K562 (cell line): ENCODE measurements around the gene TRMT2A. TPM values are rescaled to one million over a fixed set of nuclear protein-coding genes. Genes with fewer than 3 reads are reported as not detected.
A peak's percentile ranks its signal among the peaks of the same experiment; 100 is the strongest.

Experiments used
- BRF1 ChIP-seq: IDR thresholded peaks from 3 replicates; pipeline ENCODE4 v1.6.1; 2011; ENCODE audit warnings: borderline replicate concordance, mild to moderate bottlenecking; ENCODE audit not compliant: insufficient read length; ENCODE audit errors: extremely low read depth
- EHMT2 ChIP-seq: fragments of 450-650 bp; IDR thresholded peaks from 2 replicates; pipeline ENCODE4 v1.6.1; 2018; ENCODE audit warnings: antibody characterized with exemption
- HOMEZ ChIP-seq: fragments of 250-450 bp; sonication (Bioruptor Pico); IDR thresholded peaks from 2 replicates; pipeline ENCODE4 v1.4.0; 2020; ENCODE audit warnings: mild to moderate bottlenecking, moderate library complexity
- MED1 ChIP-seq: sonication (generic); formaldehyde crosslinking; IDR thresholded peaks from 2 replicates; pipeline ENCODE4 v1.8.1; 2023; ENCODE audit warnings: missing genetic modification reagents, borderline replicate concordance
- MYBL2 ChIP-seq, 2 experiments: fragments of 450-650 bp in 1 of 2; sonication (generic) in 1 of 2; formaldehyde crosslinking in 1 of 2; IDR thresholded peaks; 2 replicates each; pipeline versions ENCODE4 v1.6.1 to v1.8.1; 2017 to 2022; ENCODE audit warnings: borderline replicate concordance in 1 of 2, inconsistent platforms in 1 of 2, low read depth in 1 of 2, mild to moderate bottlenecking in 1 of 2, missing genetic modification reagents in 1 of 2, moderate library complexity in 1 of 2
- NCOA1 ChIP-seq: fragments of 450-650 bp; IDR thresholded peaks from 2 replicates; pipeline ENCODE4 v1.6.1; 2016; ENCODE audit warnings: low read depth
- POLR2H ChIP-seq: IDR thresholded peaks from 2 replicates; pipeline ENCODE4 v1.6.1; 2016; ENCODE audit warnings: missing genetic modification characterization, low read depth, mild to moderate bottlenecking, control low read depth, missing compliant biosample characterization, moderate library complexity
- RFX1 ChIP-seq: fragments of 450-650 bp; IDR thresholded peaks from 2 replicates; pipeline ENCODE4 v1.6.1; 2016; ENCODE audit warnings: mild to moderate bottlenecking, moderate library complexity
- STAG1 ChIP-seq: sonication (generic); formaldehyde crosslinking; IDR thresholded peaks from 2 replicates; pipeline ENCODE4 v1.5.0; 2020; ENCODE audit warnings: missing genetic modification reagents, borderline replicate concordance
- polyA plus RNA-seq, 8 experiments: library from polyadenylated mRNA; depleted of rRNA in 4 of 8; stranded (reverse) in 5 of 8; unstranded in 3 of 8; fragments of >200 nt; fragmentation: Nextera tagmentation in 2 of 8; fragmentation: Illumina TruSeq in 1 of 8; extraction: Ambion mirVana in 2 of 8; extraction: Trizol in 1 of 8; gene quantifications; 2 replicates each; pipeline versions ENCODE4 v1.2.1 to v1.2.3, GENCODE V29; 2011 to 2014; ENCODE audit warnings: inconsistent platforms in 1 of 8, missing spikeins in 1 of 8
- total RNA-seq, 7 experiments: library from RNA; depleted of rRNA in 6 of 7; stranded (reverse); fragments of >200 nt in 6 of 7; fragmentation: Illumina TruSeq in 2 of 7; extraction: Trizol in 2 of 7; gene quantifications; 2 replicates each; pipeline versions ENCODE4 v1.2.1 to v1.2.3, GENCODE V29; 2011 to 2021; ENCODE audit warnings: low replicate concordance in 1 of 7
- TF ChIP-seq, protein P1 (sequence below): IDR thresholded peaks from 2 replicates; pipeline ENCODE4 v1.6.1; 2012; ENCODE audit warnings: low read depth, low read length, improper control_type of control experiment, borderline replicate concordance
- TF ChIP-seq, protein P2 (sequence below): fragments of 450-650 bp; formaldehyde crosslinking; IDR thresholded peaks from 2 replicates; pipeline ENCODE4 v1.4.0; 2020; ENCODE audit warnings: mild to moderate bottlenecking, moderate library complexity
- TF ChIP-seq, protein P3 (sequence below), 2 experiments: fragments of 450-650 bp in 1 of 2; sonication (generic) in 1 of 2; formaldehyde crosslinking in 1 of 2; IDR thresholded peaks; 2 replicates each; pipeline versions ENCODE4 v1.7.1 to v1.9.0; 2016 to 2022; ENCODE audit warnings: inconsistent platforms in 1 of 2, mild to moderate bottlenecking in 1 of 2, missing genetic modification reagents in 1 of 2

Gene TRMT2A
- total and polyA plus RNA-seq, 9 of the 15 experiments (the other 6 are each of a cell fraction or from before 2014, with no cell fraction given), result 1.6 to 265 (median 140) TPM

DNA sequence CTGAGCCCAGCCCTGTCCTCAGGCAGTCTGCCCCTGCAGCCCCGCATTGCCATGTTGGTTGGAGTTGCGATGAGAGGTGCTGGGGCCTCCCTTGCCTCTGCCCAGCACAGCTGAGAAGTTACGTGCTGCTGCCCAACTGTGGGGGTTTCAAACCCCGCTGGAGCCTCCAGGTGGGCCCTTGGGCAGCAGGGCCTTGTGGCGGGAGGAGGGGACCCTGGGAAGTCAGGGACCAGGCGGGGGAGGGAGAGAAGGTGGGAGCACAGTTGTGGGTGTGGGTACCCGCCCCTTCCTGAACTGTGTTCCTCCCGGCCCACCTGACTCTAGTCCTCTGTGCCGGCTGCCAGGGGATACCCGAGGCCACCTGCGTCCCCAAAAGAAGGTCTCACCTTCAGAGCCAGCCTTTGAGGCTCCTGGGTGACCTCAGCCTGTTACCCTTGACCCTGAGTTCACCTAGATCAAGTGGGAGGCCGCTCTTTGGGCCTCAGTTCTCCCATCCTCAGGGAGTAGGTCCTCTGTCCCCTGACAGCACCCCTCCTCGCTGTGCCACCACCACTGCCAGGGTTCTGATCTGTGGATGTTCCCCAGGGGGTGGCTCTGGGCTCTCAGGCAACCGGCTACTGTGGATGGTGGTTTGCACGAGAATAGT, 41.5 kb upstream of the TRMT2A start (continued):
- TF ChIP-seq MED1 (CRISPR knock-in tag) (0 out of 2 replicates have a peak, but pooled peaks have one; percentile 66), POLR2H (tag) (no peak), MYBL2 (IDR thresholded peaks at IDR 0.05; ENCODE audit: low read depth) (no peak), MYBL2 (CRISPR knock-in tag; IDR thresholded peaks at IDR 0.05; ENCODE audit: borderline replicate concordance) (no peak), HOMEZ (no peak), RFX1 (no peak), EHMT2 (no peak), BRF1 (no peak), STAG1 (CRISPR knock-in tag) (peak; percentile 51; the same call in 1 of the 2 replicates), NCOA1 (no peak)
- TF ChIP-seq, protein P1, sequence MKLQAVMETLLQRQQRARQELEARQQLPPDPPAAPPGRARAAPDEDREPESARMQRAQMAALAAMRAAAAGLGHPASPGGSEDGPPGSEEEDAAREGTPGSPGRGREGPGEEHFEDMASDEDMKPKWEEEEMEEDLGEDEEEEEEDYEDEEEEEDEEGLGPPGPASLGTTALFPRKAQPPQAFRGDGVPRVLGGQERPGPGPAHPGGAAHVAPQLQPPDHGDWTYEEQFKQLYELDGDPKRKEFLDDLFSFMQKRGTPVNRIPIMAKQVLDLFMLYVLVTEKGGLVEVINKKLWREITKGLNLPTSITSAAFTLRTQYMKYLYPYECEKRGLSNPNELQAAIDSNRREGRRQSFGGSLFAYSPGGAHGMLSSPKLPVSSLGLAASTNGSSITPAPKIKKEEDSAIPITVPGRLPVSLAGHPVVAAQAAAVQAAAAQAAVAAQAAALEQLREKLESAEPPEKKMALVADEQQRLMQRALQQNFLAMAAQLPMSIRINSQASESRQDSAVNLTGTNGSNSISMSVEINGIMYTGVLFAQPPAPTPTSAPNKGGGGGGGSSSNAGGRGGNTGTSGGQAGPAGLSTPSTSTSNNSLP, result no peak
- TF ChIP-seq, protein P2, sequence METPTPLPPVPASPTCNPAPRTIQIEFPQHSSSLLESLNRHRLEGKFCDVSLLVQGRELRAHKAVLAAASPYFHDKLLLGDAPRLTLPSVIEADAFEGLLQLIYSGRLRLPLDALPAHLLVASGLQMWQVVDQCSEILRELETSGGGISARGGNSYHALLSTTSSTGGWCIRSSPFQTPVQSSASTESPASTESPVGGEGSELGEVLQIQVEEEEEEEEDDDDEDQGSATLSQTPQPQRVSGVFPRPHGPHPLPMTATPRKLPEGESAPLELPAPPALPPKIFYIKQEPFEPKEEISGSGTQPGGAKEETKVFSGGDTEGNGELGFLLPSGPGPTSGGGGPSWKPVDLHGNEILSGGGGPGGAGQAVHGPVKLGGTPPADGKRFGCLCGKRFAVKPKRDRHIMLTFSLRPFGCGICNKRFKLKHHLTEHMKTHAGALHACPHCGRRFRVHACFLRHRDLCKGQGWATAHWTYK (CRISPR knock-in tag), result no peak
- TF ChIP-seq, protein P3, sequence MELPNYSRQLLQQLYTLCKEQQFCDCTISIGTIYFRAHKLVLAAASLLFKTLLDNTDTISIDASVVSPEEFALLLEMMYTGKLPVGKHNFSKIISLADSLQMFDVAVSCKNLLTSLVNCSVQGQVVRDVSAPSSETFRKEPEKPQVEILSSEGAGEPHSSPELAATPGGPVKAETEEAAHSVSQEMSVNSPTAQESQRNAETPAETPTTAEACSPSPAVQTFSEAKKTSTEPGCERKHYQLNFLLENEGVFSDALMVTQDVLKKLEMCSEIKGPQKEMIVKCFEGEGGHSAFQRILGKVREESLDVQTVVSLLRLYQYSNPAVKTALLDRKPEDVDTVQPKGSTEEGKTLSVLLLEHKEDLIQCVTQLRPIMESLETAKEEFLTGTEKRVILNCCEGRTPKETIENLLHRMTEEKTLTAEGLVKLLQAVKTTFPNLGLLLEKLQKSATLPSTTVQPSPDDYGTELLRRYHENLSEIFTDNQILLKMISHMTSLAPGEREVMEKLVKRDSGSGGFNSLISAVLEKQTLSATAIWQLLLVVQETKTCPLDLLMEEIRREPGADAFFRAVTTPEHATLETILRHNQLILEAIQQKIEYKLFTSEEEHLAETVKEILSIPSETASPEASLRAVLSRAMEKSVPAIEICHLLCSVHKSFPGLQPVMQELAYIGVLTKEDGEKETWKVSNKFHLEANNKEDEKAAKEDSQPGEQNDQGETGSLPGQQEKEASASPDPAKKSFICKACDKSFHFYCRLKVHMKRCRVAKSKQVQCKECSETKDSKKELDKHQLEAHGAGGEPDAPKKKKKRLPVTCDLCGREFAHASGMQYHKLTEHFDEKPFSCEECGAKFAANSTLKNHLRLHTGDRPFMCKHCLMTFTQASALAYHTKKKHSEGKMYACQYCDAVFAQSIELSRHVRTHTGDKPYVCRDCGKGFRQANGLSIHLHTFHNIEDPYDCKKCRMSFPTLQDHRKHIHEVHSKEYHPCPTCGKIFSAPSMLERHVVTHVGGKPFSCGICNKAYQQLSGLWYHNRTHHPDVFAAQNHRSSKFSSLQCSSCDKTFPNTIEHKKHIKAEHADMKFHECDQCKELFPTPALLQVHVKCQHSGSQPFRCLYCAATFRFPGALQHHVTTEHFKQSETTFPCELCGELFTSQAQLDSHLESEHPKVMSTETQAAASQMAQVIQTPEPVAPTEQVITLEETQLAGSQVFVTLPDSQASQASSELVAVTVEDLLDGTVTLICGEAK (IDR thresholded peaks at IDR 0.05), result no peak
- TF ChIP-seq, protein P3 (CRISPR knock-in tag; IDR thresholded peaks at IDR 0.05), result 0 out of 2 replicates have a peak, but pooled peaks have one; percentile 32
